PC-9 (cell line): Measurements from ENCODE around the gene GAPDH. TPM values are rescaled to one million over a fixed set of nuclear protein-coding genes. Genes with fewer than 3 reads are reported as not detected.

Source experiments
- BruUV-seq: library from RNA; stranded (reverse); fragments of 400-500 nt; replicated peaks from 2 replicates; lab custom pipeline; 2021; lab: Mats Ljungman, UMichigan
- CTCF ChIA-PET: fragments of 300-600 bp; sonication (Branson Sonifier 250); formaldehyde crosslinking; loops from one replicate; lab custom pipeline; 2022; ENCODE audit warnings: antibody characterized with exemption; lab: Charles Lee
- POLR2A ChIA-PET: fragments of 300-600 bp; sonication (Branson Sonifier 250); formaldehyde crosslinking; loops from one replicate; lab custom pipeline; 2022; ENCODE audit warnings: antibody characterized with exemption; ENCODE audit not compliant: unreplicated experiment; lab: Charles Lee
- DNase-seq, 2 experiments: peaks; one replicate each; pipeline versions ENCODE4 v3.0.0 to v3.0.0-alpha.2; 2015 to 2022; ENCODE audit warnings: mixed read lengths in 1 of 2
- H2AFZ ChIP-seq: fragments of 200-600 bp; sonication (generic); 2 replicates; pipeline ENCODE4 v1.8.1; 2017; ENCODE audit warnings: antibody characterized with exemption
- H3F3A ChIP-seq: fragments of 200-600 bp; sonication (generic); 2 replicates; pipeline ENCODE4 v1.8.1; 2017; ENCODE audit warnings: antibody characterized with exemption, mild to moderate bottlenecking, low read depth; ENCODE audit not compliant: insufficient read depth
- H3K27ac ChIP-seq: fragments of 200-600 bp; sonication (generic); 2 replicates; pipeline ENCODE4 v1.6.1; 2016; ENCODE audit warnings: mixed run types
- H3K27me3 ChIP-seq: fragments of 200-600 bp; sonication (generic); 2 replicates; pipeline ENCODE4 v1.6.1; 2016; ENCODE audit warnings: low read depth, mixed run types; ENCODE audit not compliant: insufficient read depth
- H3K36me3 ChIP-seq: fragments of 200-600 bp; sonication (generic); 2 replicates; pipeline ENCODE4 v1.6.1; 2016; ENCODE audit warnings: low read depth, mixed run types
- H3K4me1 ChIP-seq: fragments of 200-600 bp; sonication (generic); replicated peaks from 2 replicates; pipeline ENCODE4 v1.6.1; 2016; ENCODE audit warnings: mixed run types; ENCODE audit not compliant: insufficient read depth
- H3K4me2 ChIP-seq: fragments of 200-600 bp; sonication (generic); 2 replicates; pipeline ENCODE4 v1.6.1; 2017; ENCODE audit warnings: mixed run types
- H3K4me3 ChIP-seq: fragments of 200-600 bp; sonication (generic); 2 replicates; pipeline ENCODE4 v1.6.1; 2016; ENCODE audit warnings: mixed run types
- H3K79me2 ChIP-seq: fragments of 200-600 bp; sonication (generic); 2 replicates; pipeline ENCODE4 v1.6.1; 2017; ENCODE audit warnings: low read depth, mixed run types
- H3K9me2 ChIP-seq: fragments of 200-600 bp; sonication (generic); 2 replicates; pipeline ENCODE4 v1.8.1; 2017; ENCODE audit warnings: mild to moderate bottlenecking; ENCODE audit not compliant: insufficient read depth
- H3K9me3 ChIP-seq: fragments of 200-600 bp; sonication (generic); 2 replicates; pipeline ENCODE4 v1.8.1; 2016; ENCODE audit warnings: low read depth; ENCODE audit not compliant: insufficient read depth
- H4K20me1 ChIP-seq: fragments of 200-600 bp; sonication (generic); 2 replicates; pipeline ENCODE4 v1.8.1; 2017; ENCODE audit not compliant: insufficient read depth
- EZH2 ChIP-seq: fragments of 200-600 bp; sonication (generic); IDR thresholded peaks from 2 replicates; pipeline ENCODE4 v1.8.0; 2017; ENCODE audit warnings: antibody characterized with exemption, low read depth
- intact Hi-C: fragments of 100-400 bp; cut with micrococcal nuclease; formaldehyde crosslinking; loops from one replicate; pipeline ENCODE4 v1.10.0; 2022; ENCODE audit not compliant: unreplicated experiment
- total RNA-seq: library from RNA; stranded (reverse); gene quantifications from 2 replicates; pipeline ENCODE4 v1.2.3, GENCODE V29; 2021
- TF ChIP-seq, protein P1 (sequence below): fragments of 200-600 bp; sonication (generic); conservative IDR thresholded peaks from 2 replicates; pipeline ENCODE4 v1.6.1; 2017; ENCODE audit warnings: mixed run types, antibody characterized with exemption, mild to moderate bottlenecking, moderate library complexity

GAPDH gene
- total RNA-seq, 1 experiment from 2014 or later = 8,169 TPM

- H3K27me3 ChIP-seq = no peaks in the 10 kb centered on the region
- DNase-seq = no peak
- no peak overlapping the region for H2AFZ ChIP-seq
- no peaks in the 10 kb centered on the region for H4K20me1 ChIP-seq
- H3K4me1 ChIP-seq = no peaks in the 10 kb centered on the region
- no peaks in the 10 kb centered on the region for H3K9me2 ChIP-seq
- no peak overlapping the region for H3K27ac ChIP-seq
- no peak for TF ChIP-seq EZH2
- TF ChIP-seq, protein P1, sequence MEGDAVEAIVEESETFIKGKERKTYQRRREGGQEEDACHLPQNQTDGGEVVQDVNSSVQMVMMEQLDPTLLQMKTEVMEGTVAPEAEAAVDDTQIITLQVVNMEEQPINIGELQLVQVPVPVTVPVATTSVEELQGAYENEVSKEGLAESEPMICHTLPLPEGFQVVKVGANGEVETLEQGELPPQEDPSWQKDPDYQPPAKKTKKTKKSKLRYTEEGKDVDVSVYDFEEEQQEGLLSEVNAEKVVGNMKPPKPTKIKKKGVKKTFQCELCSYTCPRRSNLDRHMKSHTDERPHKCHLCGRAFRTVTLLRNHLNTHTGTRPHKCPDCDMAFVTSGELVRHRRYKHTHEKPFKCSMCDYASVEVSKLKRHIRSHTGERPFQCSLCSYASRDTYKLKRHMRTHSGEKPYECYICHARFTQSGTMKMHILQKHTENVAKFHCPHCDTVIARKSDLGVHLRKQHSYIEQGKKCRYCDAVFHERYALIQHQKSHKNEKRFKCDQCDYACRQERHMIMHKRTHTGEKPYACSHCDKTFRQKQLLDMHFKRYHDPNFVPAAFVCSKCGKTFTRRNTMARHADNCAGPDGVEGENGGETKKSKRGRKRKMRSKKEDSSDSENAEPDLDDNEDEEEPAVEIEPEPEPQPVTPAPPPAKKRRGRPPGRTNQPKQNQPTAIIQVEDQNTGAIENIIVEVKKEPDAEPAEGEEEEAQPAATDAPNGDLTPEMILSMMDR = no peak
- no peak overlapping the region for H3K4me2 ChIP-seq
- ChIA-PET POLR2A (interaction anchor here (0.5 to 0.6 kb wide), 2 partner anchors 187 to 301 kb away, joined by 3 to 8 read pairs; partner anchors contain the start of gene CDCA3), CTCF (interaction anchor here (0.6 to 1.3 kb wide), 2 partner anchors 13 to 30 kb away, joined by 4 to 8 read pairs; no protein-coding TSS in a partner anchor)
- intact Hi-C loops = no loop called here
- no peaks in the 10 kb centered on the region for H3K36me3 ChIP-seq
- no TSS peak for BruUV-seq
- H3K79me2 ChIP-seq = no peaks in the 10 kb centered on the region
- H3F3A ChIP-seq = peaks cover 17% of the 10 kb centered on the region; the same call in 1 of the 2 replicates
- no peak overlapping the region for H3K4me3 ChIP-seq
- H3K9me3 ChIP-seq = no peaks in the 10 kb centered on the region
Observed at GRCh38 chr12:6550294-6551062, 16.2 kb downstream of the GAPDH start.

GRCh38 chr12:6551063-6551461 lies 16.7 kb downstream of the GAPDH start:
- DNase-seq = no peak
- H3K4me3 ChIP-seq = no peak overlapping the region
- H3K4me1 ChIP-seq = no peaks in the 10 kb centered on the region
- H3K9me2 ChIP-seq = no peaks in the 10 kb centered on the region
- no TSS peak for BruUV-seq
- no peak overlapping the region for H3K4me2 ChIP-seq
- no peaks in the 10 kb centered on the region for H3K9me3 ChIP-seq
- intact Hi-C loops = no loop called here
- no peaks in the 10 kb centered on the region for H4K20me1 ChIP-seq
- ChIA-PET CTCF (interaction anchor here (0.6 to 1.1 kb wide), 2 partner anchors 11 to 29 kb away, joined by 4 to 8 read pairs; no protein-coding TSS in a partner anchor), POLR2A (no interaction called here)
- H3K27me3 ChIP-seq = no peaks in the 10 kb centered on the region
- H3K27ac ChIP-seq = no peak overlapping the region
- H3K36me3 ChIP-seq = no peaks in the 10 kb centered on the region
- H2AFZ ChIP-seq = no peak overlapping the region
- no peaks in the 10 kb centered on the region for H3K79me2 ChIP-seq
- H3F3A ChIP-seq = peaks cover 17% of the 10 kb centered on the region; the same call in 1 of the 2 replicates
- no peak for TF ChIP-seq EZH2
- TF ChIP-seq, protein P1 = no peak

DNA sequence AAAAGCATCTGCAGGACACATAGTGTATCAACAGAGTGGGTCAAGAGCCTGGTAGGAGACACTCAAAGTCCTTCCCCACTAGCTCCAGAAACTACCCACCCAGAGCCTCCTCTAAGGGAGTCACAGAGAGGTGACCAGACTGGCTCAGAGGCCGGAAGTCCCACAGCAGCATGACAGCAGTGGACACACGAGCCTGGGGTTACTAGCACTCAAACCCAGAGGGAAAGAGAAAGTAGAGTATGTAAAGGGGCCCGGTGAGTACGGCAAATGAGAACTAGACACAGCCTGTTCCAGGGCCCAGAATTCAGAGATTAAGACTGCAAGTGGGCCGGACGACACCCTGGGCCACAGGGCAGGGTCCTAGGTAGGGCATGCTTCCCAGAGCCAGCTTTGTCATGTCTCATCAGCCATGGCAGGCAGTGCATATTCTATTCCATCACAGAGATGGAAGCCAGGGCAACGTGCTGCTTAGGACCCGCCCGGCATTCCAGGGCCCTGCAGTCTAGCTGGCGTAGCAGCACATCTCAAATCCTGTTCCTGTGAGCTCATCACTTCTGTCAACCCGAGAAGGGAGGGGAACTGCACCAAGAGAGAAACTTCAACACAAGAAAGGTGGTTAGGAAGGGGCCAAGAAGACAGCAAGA lies 17.3 kb downstream of the GAPDH start:
- Histone ChIP-seq H3K27me3 (no peaks in the 10 kb centered on the region), H2AFZ (no peak overlapping the region), H3K36me3 (0 out of 2 replicates have a peak, but pooled peaks cover 2% of the 10 kb centered on the region), H3K9me3 (no peaks in the 10 kb centered on the region), H3K79me2 (no peaks in the 10 kb centered on the region), H3K4me3 (no peak overlapping the region), H3K27ac (no peak overlapping the region), H3F3A (peaks cover 21% of the 10 kb centered on the region; the same call in 1 of the 2 replicates), H3K4me1 (no peaks in the 10 kb centered on the region), H4K20me1 (no peaks in the 10 kb centered on the region), H3K4me2 (no peak overlapping the region), H3K9me2 (no peaks in the 10 kb centered on the region)
- intact Hi-C loops = no loop called here
- BruUV-seq = no TSS peak
- TF ChIP-seq, protein P1 = no peak
- TF ChIP-seq EZH2 = no peak
- ChIA-PET POLR2A (interaction anchor here (0.6 to 1.0 kb wide), 3 partner anchors 13 to 81 kb away, joined by 3 to 4 read pairs (median 3); partner anchors contain the start of gene VAMP1), CTCF (interaction anchor here (0.6 to 1.1 kb wide), 2 partner anchors 11 to 249 kb away, joined by 4 to 7 read pairs; no protein-coding TSS in a partner anchor)
- no peak for DNase-seq
